ENCODE measurements around the gene MBTD1.

The MBTD1 gene

GRCh38 chr17:51169340-51169739, 90.5 kb downstream of the MBTD1 start:
- DNase-seq = no peak
- Histone ChIP-seq H3K36me3 (ENCODE audit: control insufficient read depth, insufficient read depth, low read length) (peaks cover 18% of the 10 kb centered on the region), H3K4me1 (ENCODE audit: control insufficient read depth, insufficient read depth, low read length, poor library complexity, severe bottlenecking) (no peaks in the 10 kb centered on the region), H3K9me3 (ENCODE audit: control insufficient read depth, low read length) (no peaks in the 10 kb centered on the region), H3K4me3 (ENCODE audit: insufficient read depth, low read depth, low read length, poor library complexity, severe bottlenecking) (no peak overlapping the region), H3K27ac (ENCODE audit: insufficient read depth, low read length, poor library complexity, severe bottlenecking) (no peak overlapping the region), H3K27me3 (replicated peaks; ENCODE audit: control insufficient read depth, insufficient read depth, low read length, poor library complexity, severe bottlenecking) (no peaks in the 10 kb centered on the region)

GRCh38 chr17:51166987-51167931, 92.6 kb downstream of the MBTD1 start:
- H3K4me1 ChIP-seq (ENCODE audit: control insufficient read depth, insufficient read depth, low read length, poor library complexity, severe bottlenecking) = no peaks in the 10 kb centered on the region
- H3K27ac ChIP-seq (ENCODE audit: insufficient read depth, low read length, poor library complexity, severe bottlenecking) = peak overlapping the region; percentile 68
- H3K36me3 ChIP-seq (ENCODE audit: control insufficient read depth, insufficient read depth, low read length) = peaks cover 18% of the 10 kb centered on the region
- DNase-seq = peak; percentile 26 to 47 (median 43)
- H3K27me3 ChIP-seq (replicated peaks; ENCODE audit: control insufficient read depth, insufficient read depth, low read length, poor library complexity, severe bottlenecking) = no peaks in the 10 kb centered on the region
- H3K4me3 ChIP-seq (ENCODE audit: insufficient read depth, low read depth, low read length, poor library complexity, severe bottlenecking) = peak overlapping the region; percentile 77
- no peaks in the 10 kb centered on the region for H3K9me3 ChIP-seq (ENCODE audit: control insufficient read depth, low read length)

- H3K27ac ChIP-seq (ENCODE audit: insufficient read depth, low read length, poor library complexity, severe bottlenecking) = peak within 1 kb of the TSS; percentile 68
- H3K36me3 ChIP-seq (ENCODE audit: control insufficient read depth, insufficient read depth, low read length) = peaks cover 23% of the 10 kb centered on the region
- H3K27me3 ChIP-seq (replicated peaks; ENCODE audit: control insufficient read depth, insufficient read depth, low read length, poor library complexity, severe bottlenecking) = no peaks in the 10 kb centered on the region
- peak; percentile 33 to 48 (median 38) for DNase-seq
- peak within 1 kb of the TSS; percentile 77 for H3K4me3 ChIP-seq (ENCODE audit: insufficient read depth, low read depth, low read length, poor library complexity, severe bottlenecking)
- H3K9me3 ChIP-seq (ENCODE audit: control insufficient read depth, low read length) = no peaks in the 10 kb centered on the region
- no peaks in the 10 kb centered on the region for H3K4me1 ChIP-seq (ENCODE audit: control insufficient read depth, insufficient read depth, low read length, poor library complexity, severe bottlenecking)
These were observed 93.5 kb downstream of the MBTD1 start, which contains the start of gene NME2 for GRCh38 chr17:51166198-51166986. TSS of gene NME2 (plus strand) at chr17:51166411. CDS start at chr17:51166831, 420 bp downstream.

GRCh38 chr17:51165680-51166197, 94.1 kb downstream of the MBTD1 start:
- Histone ChIP-seq H3K9me3 (ENCODE audit: control insufficient read depth, low read length) (no peaks in the 10 kb centered on the region), H3K36me3 (ENCODE audit: control insufficient read depth, insufficient read depth, low read length) (peaks cover 21% of the 10 kb centered on the region), H3K27me3 (replicated peaks; ENCODE audit: control insufficient read depth, insufficient read depth, low read length, poor library complexity, severe bottlenecking) (no peaks in the 10 kb centered on the region), H3K27ac (ENCODE audit: insufficient read depth, low read length, poor library complexity, severe bottlenecking) (peak overlapping the region; percentile 68), H3K4me1 (ENCODE audit: control insufficient read depth, insufficient read depth, low read length, poor library complexity, severe bottlenecking) (no peaks in the 10 kb centered on the region), H3K4me3 (ENCODE audit: insufficient read depth, low read depth, low read length, poor library complexity, severe bottlenecking) (peak overlapping the region; percentile 77)
- DNase-seq = no peak

DNA sequence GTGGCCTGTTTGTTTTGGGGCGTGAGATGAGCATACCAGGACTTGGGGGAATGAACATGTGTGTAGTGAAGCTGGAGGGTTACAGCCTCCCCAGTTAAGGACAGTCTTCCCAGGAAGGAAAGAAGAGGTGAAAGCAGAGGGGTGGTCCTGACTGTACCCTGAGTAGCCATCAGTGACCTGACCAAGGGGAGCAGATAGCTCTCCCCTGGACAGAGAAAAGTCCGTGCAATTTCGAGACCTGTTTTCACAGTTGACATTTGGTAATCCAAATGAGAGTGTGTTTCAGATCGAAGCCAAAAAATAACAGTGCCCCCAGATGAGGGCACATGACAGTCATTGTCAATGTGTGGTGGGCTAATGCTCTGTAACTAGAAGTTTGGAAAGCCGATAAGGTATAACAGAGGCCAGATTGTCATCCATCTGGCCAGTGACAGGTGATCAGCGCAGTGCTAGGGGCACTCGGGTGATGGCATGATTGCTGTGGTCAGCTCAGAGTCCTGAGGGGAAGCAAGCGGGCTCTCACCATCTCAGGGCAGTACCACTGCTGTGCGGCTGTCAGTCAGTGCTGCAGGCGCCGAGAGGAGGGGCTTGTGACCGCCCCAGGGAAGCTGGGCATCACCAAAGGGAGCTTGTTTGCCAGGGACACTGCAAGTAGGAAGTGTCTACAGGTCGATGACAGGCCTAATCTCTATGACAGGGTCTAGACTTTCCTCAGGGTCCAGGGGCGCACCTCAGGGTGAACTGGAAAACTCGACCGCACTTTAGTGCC, 94.8 kb downstream of the MBTD1 start:
- Histone ChIP-seq H3K9me3 (ENCODE audit: control insufficient read depth, low read length) (no peaks in the 10 kb centered on the region), H3K27me3 (replicated peaks; ENCODE audit: control insufficient read depth, insufficient read depth, low read length, poor library complexity, severe bottlenecking) (no peaks in the 10 kb centered on the region), H3K27ac (ENCODE audit: insufficient read depth, low read length, poor library complexity, severe bottlenecking) (no peak overlapping the region), H3K4me3 (ENCODE audit: insufficient read depth, low read depth, low read length, poor library complexity, severe bottlenecking) (no peak overlapping the region), H3K36me3 (ENCODE audit: control insufficient read depth, insufficient read depth, low read length) (peaks cover 17% of the 10 kb centered on the region), H3K4me1 (ENCODE audit: control insufficient read depth, insufficient read depth, low read length, poor library complexity, severe bottlenecking) (no peaks in the 10 kb centered on the region)
- no peak for DNase-seq

DNA sequence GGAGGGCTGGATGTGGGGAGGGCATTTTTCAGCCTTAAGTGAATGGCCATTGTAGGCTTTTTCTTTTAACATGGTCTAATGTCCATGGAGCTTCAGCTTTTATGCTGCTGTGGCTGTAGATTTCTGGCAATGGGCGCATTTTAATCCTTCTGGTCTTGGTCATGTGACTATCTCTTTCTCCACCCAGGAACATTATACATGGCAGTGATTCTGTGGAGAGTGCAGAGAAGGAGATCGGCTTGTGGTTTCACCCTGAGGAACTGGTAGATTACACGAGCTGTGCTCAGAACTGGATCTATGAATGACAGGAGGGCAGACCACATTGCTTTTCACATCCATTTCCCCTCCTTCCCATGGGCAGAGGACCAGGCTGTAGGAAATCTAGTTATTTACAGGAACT, 98.3 kb downstream of the MBTD1 start:
- H3K4me1 ChIP-seq (ENCODE audit: control insufficient read depth, insufficient read depth, low read length, poor library complexity, severe bottlenecking) = no peaks in the 10 kb centered on the region
- H3K27ac ChIP-seq (ENCODE audit: insufficient read depth, low read length, poor library complexity, severe bottlenecking) = no peak overlapping the region
- no peak for DNase-seq
- no peak overlapping the region for H3K4me3 ChIP-seq (ENCODE audit: insufficient read depth, low read depth, low read length, poor library complexity, severe bottlenecking)
- no peaks in the 10 kb centered on the region for H3K9me3 ChIP-seq (ENCODE audit: control insufficient read depth, low read length)
- no peaks in the 10 kb centered on the region for H3K27me3 ChIP-seq (replicated peaks; ENCODE audit: control insufficient read depth, insufficient read depth, low read length, poor library complexity, severe bottlenecking)
- H3K36me3 ChIP-seq (ENCODE audit: control insufficient read depth, insufficient read depth, low read length) = peaks cover 22% of the 10 kb centered on the region

DNA sequence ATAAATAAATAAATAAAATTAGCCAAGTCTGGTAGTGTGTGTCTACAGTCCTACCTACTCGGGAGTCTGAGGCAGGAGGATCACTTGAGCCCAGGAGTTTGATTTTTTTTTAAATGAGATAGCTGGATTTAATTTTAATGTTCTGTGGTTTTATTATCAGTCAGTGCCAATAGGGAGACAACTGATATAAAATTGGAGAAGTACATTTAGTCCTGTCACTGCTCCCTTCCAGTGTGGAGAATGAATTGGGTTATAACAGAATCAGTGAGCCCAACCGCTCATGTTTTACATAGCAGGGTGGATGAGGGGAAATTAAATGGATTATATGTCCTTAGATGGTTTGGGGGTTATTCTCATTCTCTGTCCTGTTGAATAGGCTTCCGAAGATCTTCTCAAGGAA, 100.2 kb downstream of the MBTD1 start:
- Histone ChIP-seq H3K36me3 (ENCODE audit: control insufficient read depth, insufficient read depth, low read length) (peaks cover 22% of the 10 kb centered on the region), H3K4me1 (ENCODE audit: control insufficient read depth, insufficient read depth, low read length, poor library complexity, severe bottlenecking) (peaks cover 2% of the 10 kb centered on the region), H3K27ac (ENCODE audit: insufficient read depth, low read length, poor library complexity, severe bottlenecking) (no peak overlapping the region), H3K9me3 (ENCODE audit: control insufficient read depth, low read length) (no peaks in the 10 kb centered on the region), H3K4me3 (ENCODE audit: insufficient read depth, low read depth, low read length, poor library complexity, severe bottlenecking) (no peak overlapping the region), H3K27me3 (replicated peaks; ENCODE audit: control insufficient read depth, insufficient read depth, low read length, poor library complexity, severe bottlenecking) (no peaks in the 10 kb centered on the region)
- no peak for DNase-seq

DNA sequence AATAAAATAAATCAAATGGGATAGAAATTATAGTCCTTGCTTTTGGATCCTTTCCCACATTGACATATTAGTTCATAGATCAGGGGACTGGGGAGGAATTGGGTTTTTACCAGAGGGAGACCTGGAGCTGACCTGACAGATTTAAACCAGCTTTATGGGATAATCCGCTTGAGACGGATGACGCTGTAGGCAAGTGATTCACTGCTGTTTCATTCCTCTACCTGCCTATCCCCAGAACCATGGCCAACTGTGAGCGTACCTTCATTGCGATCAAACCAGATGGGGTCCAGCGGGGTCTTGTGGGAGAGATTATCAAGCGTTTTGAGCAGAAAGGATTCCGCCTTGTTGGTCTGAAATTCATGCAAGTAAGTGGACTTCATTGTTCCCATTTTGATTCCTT, 104.4 kb downstream of the MBTD1 start:
- peaks cover 9% of the 10 kb centered on the region for H3K36me3 ChIP-seq (ENCODE audit: control insufficient read depth, insufficient read depth, low read length)
- no peak for DNase-seq
- no peak overlapping the region for H3K27ac ChIP-seq (ENCODE audit: insufficient read depth, low read length, poor library complexity, severe bottlenecking)
- H3K4me3 ChIP-seq (ENCODE audit: insufficient read depth, low read depth, low read length, poor library complexity, severe bottlenecking) = no peak overlapping the region
- peaks cover 10% of the 10 kb centered on the region for H3K4me1 ChIP-seq (ENCODE audit: control insufficient read depth, insufficient read depth, low read length, poor library complexity, severe bottlenecking)
- H3K27me3 ChIP-seq (replicated peaks; ENCODE audit: control insufficient read depth, insufficient read depth, low read length, poor library complexity, severe bottlenecking) = no peaks in the 10 kb centered on the region
- H3K9me3 ChIP-seq (ENCODE audit: control insufficient read depth, low read length) = no peaks in the 10 kb centered on the region

- Histone ChIP-seq H3K27me3 (replicated peaks; ENCODE audit: control insufficient read depth, insufficient read depth, low read length, poor library complexity, severe bottlenecking) (no peaks in the 10 kb centered on the region), H3K27ac (ENCODE audit: insufficient read depth, low read length, poor library complexity, severe bottlenecking) (peak overlapping the region; percentile 49)
- no peak for DNase-seq
These were observed 105.7 kb downstream of the MBTD1 start for GRCh38 chr17:51154176-51154575.

More at GRCh38 chr17:51154176-51154575, 105.7 kb downstream of the MBTD1 start:
- H3K36me3 ChIP-seq (ENCODE audit: control insufficient read depth, insufficient read depth, low read length) = peaks cover 5% of the 10 kb centered on the region
- H3K9me3 ChIP-seq (ENCODE audit: control insufficient read depth, low read length) = no peaks in the 10 kb centered on the region
- H3K4me3 ChIP-seq (ENCODE audit: insufficient read depth, low read depth, low read length, poor library complexity, severe bottlenecking) = peak overlapping the region; percentile 84
- peaks cover 10% of the 10 kb centered on the region for H3K4me1 ChIP-seq (ENCODE audit: control insufficient read depth, insufficient read depth, low read length, poor library complexity, severe bottlenecking)

Data from effector memory CD4-positive, alpha-beta T cell (primary cell).